HG03432 (cell line): ENCODE data around the gene PLB1.
"Not testable (repeated sequence)": the region's sequence is repeated elsewhere in the genome, so short reads cannot be mapped to it uniquely, and the experiment has no call there.

Experiments used
- ATAC-seq: cut with Tn5 transposase; IDR thresholded peaks from one replicate; pipeline ENCODE4 v1.9.1; 2021; ENCODE audit warnings: mild to moderate bottlenecking, moderate library complexity; ENCODE audit not compliant: unreplicated experiment

Gene PLB1

DNA sequence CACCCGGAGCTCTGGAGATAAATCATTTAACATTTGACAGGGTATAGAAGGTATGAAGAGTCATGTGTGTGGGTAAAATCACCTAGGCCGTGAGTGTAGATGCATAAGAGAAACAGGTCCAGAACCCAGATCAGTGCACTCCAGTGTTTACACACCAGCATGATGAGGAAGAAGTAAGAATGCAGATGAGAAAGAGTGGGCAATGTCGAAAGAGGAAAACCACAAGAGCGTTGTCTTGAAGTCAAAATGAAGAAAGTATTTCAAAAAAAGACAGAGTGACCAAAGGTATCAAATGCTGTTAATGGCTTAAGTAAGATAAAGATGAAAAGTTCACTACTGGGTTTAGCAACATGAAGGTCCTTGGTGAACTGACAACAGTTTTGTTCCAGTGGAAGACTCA is 32.0 kb upstream of the PLB1 start:
- ATAC-seq, result no peak

DNA sequence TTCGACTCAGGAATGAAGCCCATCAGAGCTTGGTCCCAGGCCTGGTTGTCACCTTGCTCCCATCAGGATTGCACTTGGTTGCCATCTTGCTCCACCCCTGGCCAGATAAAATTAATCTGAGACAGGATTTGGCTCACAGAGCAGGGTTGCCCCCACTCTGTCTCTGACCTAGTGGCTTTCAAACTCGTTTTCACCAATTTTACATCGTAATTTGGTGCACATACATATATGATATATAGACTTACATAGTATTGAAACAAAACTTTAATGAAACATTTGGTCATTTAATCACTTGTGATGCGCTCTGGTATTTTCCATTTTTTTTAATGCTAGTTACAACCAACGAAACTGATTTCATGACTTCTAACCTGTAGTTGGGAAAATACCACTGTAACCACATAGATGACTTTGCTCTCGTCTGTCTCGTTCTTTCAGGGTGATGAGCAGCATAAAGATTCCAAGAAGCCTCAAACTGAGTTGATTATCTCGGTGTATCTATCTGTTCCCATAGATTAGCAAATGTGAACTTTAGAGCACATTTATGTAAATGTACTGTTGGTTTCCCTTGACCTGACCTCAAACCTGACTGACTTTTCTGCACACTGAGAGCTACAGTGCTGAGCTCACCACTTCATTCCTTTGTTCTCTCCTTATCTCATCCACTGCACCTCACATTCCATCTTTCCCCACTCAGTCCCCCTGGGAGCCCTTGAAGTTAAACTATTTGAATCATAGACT is 30.5 kb upstream of the PLB1 start:
- no peak for ATAC-seq

DNA sequence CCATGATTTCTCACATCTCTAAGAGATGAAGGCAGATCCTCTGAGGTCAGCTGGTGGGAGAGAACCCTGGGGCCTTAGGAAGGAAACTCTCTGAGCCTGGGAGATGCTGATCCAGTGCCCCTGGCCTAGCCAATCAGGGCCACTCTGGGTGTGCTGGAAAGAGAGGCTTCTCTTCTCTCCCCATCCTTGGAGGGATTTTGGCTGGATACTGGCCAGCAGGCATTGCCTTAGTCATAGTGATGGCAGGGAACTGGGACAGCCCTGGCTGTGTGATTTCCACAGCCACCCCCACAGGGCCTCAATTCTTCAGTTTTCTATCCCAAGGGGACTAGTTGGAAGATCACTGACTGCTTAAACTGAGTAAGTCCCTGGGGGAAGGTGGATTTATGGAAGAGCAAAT is 26.6 kb upstream of the PLB1 start:
- ATAC-seq, result no peak

DNA sequence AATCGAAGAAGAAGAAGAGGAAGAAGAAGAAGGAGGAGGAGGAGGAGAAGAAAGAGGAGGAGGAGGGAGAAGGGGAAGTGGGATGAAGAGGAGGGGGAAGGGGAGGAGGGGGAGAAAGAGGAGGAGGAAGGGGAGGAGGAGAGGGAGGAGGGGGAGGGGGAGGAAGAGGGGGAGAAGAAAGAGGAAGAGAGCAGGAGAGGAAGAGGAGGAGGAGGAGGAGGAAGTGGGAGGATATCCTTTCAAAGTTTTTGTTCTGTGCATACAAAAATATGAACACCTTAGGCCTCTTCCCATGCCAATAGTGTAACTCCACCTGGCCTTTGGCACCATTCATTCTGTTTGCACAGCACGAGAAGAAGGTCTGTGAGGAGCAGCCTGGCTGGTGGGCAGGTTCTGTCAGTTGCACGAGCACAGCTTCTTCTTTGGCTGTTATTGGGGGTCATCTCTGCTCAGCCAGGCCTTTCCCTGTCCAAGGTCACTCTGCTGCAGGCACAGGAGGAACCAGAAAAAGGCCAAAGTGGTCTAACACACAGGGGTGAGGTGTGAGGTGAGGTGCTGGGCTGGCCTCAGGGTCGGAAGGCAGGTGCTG is 25.8 kb upstream of the PLB1 start:
- ATAC-seq, result no peak

DNA sequence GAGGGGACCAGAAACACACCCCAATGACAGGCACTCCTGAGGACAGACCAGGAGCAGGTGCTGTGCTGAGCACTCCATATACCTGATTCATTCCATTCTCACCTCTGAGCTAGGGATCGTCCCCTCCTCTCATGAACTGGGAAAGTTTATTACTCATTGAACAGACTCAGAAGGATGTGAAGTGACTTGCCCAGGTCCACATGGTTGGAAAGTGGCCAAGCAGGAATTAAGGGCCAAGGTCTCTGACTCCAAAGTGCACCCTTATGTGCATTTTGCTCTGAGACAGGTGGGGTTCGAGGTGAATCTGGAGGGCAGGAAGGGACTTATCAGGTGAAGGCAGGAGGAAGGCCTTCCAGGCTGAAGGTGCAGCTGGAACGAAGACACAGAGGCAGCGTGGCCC is 25.1 kb upstream of the PLB1 start:
- no peak for ATAC-seq

DNA sequence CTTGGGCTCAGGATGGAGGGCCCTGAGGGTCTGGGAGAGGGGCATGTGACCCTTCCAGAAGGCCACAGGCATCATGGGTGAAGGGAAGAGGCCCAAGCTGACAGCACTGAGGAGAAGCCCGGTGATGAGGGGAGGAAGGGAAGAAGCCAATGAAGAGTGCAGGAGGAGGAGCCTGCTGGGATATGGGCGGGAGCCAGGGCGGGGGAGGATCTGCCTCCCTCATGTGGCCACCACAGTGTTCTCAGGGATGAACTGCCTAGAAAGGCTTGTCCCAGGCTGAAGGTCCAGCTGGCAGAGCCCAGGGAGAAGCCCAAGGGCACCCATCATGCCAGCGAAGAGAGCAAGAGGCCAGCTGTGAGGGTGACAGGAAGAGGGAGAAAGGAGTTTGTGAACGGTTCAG is 24.6 kb upstream of the PLB1 start:
- ATAC-seq, result no peak

DNA sequence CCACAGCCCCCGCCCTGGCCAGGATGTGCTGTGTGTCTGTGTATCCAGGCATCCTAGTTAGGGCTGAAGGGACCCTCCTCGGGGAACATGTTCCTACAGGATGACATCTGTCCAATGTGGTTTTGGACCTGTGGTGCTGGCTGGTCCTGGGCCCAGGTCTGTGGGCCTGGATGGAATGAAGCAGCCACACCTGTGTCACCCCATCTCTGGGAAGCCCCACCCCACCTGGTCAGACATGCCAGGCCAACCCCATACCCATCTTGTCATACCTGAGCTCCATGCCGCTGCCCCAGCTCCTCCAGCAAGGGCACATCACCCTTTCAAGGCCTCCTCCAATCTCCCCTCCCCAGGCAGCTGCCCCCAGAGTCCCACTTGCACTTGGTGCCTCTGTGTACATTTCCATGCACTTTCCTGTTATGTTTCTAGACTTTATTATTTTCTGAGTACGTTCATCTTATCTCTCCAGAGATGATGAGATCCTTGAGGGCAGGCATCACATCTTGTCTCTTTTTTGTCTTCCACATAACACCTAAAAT is 24.1 kb upstream of the PLB1 start:
- ATAC-seq, result no peak

DNA sequence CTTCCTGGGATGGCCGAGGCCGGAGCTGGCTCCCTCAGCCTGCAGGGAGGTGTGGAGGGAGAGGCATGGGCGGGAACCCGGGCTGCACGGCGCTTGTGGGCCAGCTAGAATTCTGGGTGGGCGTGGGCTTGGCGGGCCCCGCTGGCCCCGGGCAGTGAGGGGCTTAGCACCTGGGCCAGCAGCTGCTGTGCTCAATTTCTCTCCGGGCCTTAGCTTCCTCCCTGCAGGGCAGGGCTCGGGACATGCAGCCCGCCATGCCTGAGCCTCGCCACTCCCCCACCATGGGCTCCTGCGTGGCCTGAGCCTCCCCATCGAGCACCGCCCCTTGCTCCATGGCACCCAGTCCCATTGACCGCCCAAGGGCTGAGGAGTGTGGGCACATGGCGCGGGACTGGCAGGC is 23.2 kb upstream of the PLB1 start:
- ATAC-seq, result not testable (repeated sequence)

DNA sequence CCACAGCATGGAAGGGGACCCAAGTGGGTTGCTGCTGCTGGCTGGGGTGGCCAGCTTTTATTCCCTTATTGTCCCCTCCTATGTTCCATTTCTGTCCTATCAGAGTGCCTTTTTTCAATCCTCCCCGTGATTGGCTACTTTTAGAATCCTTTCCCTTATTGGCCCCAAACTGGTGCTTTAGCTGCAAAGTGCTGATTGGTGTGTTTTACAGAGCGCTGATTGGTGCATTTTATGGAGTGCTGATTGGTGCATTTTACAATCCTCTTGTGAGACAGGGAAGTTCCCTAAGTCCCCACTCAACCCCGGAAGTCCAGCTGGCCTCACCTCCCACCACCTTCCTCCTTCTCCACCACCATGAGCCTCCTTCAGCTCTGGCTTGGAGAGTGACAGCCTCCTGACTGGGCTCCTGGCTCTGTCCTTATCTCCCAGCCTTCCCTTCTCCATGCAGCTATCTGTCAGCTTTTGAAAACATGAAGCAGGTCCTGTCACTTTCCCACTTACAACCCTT is 20.7 kb upstream of the PLB1 start:
- no peak for ATAC-seq

DNA sequence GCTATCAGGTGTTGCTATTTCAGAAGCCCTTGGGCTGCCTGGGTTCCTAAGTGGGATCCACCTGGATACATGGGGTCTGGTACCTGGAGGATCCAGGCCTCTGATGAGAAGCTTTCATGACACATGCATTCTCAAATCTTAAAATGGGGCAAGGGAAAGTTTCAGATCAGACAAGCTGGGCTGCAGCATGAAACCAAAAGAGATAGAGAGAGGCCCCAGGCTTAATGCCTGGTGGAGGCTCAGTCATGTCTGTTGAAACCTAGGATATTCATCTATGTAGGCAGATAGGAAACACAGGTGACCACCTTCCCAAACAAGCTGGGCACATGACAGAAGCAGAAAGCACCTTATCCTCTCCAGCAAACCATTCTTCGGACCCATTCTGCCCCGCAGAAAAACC is 18.8 kb upstream of the PLB1 start:
- no peak for ATAC-seq

DNA sequence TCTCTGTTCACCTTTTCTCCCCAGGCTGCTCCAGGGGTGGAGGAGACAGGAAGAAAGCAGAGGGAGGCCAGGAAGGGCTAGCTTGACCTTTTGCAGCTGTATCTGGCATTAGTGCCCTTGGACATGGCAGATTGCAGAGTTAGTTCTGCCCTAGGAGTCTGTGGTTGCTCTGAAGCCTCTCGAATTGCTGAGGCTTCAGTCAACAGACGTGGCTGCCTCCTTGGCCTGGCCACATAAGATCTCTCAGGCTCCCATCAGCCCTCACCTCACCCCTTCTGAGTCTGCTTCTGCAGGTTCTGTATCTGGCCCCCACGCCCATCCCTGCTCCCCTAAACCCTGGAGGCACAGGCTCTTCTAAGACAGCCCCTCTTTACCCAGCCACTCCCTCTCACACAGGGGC is 18.2 kb upstream of the PLB1 start:
- ATAC-seq, result no peak

DNA sequence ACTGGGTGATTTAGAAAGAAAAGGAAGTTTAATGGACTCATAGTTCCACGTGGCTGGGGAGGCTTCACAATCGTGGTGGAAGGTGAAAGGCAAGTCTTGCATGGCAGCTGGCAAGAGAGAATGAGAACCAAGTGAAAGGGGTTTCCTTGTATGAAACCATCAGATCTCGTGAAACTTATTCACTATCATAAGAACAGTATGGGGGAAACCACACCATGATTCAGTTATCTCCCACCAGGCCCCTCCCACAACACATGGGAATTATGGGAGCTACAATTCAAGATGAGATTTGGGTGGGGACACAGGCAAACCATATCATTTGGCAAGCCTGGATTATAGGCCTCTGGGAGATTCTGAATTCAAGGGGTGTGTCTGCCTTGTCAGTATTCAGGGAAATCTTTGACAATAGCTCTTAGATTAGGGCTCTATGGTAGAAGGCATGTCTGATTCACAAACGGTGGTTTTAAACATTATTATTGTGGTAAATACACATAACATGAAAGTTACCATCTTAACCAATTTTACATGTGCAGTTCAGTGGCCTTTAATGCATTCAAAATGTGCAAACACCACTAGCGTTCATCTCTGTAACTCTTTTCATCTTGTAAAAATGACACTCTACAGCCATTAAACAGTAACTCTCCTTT is 15.3 kb upstream of the PLB1 start:
- ATAC-seq, result no peak

DNA sequence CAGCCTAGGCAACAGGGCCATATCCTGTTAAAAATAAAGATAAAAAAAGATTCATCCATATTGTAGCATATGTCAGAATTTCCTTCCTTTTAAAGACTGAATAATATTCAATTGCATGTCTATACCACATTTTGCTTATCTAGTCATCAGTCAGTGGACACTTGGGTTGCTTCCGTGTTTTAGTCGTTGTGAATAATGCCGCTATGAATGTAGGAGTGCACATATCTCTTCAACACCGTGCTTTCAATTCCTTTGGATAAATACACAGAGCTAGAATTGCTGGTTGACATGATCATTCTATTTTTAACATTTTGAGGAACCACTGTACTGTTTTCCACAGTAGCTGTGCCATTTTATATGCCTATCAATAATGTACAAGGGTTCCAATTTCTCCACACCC is 14.0 kb upstream of the PLB1 start:
- no peak for ATAC-seq

DNA sequence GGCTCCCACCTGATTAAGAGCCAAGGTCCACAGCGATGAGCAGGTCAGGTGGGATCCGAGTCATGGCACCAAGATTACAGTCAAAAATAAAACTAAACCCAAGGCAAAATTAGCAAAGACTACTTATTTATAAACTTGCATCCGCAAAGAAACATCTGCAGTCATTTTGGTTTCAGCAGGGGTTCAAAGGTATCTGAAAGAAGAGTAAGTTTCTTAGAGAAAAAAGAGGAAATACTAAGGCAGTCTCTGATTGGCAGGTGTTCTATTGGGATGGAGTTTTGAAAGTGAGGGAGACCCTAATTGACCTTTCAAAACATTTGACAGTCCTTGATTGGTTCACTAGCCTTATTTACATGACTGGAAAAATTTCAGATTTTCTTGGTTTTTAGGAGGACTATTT is 11.0 kb upstream of the PLB1 start:
- no peak for ATAC-seq

DNA sequence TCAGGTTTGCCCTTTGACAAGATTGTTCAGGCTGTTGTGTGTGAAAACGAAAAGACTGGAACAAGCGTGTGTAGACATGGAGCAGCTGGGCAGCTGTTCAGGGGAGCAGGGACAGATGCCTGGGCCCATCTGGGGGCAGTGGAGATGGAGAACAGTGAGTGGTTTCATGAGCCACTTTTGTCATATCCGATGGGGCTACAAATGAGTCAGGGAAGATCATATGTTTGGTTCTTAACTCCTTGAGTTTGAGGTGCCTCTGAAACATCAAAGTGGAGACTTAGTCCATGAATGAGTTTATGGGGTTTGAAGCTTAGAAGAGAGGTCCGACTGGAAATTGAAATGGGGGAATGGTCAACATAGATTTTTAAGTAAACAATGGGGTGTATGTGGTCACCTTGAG is 9.3 kb upstream of the PLB1 start:
- no peak for ATAC-seq

DNA sequence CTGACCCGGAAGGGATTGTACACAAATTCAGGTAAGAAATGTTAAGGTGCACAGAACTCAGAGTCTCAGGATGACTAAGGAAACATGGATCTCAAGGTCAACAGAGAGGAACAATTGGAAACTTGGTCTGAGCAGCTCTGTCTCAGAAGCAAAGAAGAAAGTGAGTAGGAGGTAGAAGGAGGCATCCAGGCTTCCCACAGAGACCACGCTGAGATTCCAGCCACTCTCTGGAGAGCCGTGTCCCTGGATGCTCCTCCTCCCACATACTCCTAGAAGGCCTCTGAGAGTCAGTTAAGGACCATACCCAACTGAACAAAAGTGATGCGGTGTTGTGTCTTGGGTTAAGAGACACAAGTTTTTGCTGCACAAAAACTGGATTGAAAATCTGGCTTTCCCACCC is 8.6 kb upstream of the PLB1 start:
- ATAC-seq, result no peak

DNA sequence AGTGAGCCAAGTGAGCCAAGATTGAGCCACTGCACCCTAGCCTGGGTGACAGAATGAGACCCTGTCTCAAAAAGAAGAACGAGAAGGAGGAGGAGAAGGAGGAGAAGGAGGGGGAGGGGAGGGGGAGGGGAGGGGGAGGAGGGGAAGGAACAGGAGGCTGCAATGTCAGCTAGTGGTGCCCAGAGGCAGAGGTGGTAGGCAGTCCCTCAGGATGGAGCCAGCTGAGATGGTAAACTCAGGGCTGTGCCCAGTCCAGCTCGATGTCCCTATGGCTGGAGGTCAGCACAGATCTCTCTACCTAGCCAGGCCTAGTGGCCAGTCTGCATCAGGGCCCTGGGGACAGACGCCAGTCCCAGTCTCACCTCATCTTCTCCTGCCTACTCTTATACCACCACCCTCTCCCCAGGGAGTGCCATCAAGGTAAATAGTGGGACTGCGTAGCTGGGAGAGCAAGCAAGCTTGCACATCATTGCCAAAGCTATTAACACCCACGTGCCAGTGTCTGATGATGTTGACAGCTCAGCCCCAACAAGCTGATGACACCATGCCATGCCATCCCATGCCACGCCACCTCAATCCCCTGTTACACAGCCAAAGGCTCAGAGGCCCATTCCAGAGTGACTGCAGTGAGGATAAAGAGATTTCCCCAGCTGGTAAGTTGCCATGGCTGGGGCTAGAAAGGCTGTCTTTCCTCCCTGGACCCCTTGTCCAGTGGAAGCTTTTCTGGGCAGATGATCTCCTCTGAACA is 7.6 kb upstream of the PLB1 start:
- ATAC-seq, result no peak

DNA sequence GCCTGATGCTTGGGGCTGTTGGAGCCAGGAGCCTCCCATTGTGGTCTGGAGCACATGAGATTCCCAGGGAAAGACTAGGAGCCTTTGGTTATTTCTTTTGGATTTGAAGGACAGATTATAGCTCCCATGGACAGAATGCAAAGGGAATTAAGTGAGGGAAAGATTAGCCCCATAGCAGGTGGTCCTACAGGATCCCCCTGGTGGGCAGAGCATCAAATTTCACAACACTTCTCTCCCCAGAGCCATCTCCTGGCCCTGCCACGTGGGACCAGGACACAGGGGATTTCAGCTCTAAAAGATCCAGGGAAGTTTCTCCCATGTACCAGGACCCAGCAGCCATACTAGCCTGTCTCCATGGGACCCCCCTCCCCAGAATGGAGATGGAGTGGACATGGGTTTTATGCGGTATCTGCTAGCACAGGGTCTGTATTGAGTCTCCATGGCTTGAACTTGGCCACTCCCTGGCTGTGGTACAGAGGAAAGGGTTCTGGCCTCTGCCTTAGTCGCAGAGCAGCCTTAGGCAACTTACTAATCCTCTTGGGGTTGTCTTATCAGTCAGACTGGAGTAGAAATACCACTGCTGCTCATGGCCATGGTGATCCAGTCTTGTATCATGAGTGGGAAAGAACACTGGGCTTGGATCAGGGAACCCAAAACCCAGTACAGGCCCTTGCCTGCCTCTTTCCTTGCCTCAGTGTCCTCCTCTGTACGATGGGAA is 6.8 kb upstream of the PLB1 start:
- no peak for ATAC-seq

DNA sequence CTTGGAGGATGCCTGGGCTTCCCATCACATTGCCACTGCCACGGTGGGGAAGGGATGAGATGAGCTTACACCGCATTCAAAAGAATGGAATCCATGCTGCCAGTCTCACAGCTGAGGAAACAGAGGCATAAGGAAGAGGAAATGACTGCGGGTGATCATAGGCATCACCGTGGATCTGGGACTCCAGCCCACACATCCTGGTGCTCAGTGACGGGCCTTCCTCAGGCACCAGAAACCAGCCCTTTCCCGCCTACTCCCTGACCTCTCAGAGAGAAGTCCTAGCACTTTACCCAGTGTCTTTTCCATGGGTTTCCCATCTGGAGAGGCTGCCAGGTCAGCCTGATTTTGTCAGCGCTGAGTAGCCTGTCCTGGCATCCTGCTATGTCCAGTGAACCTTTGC is 5.3 kb upstream of the PLB1 start:
- ATAC-seq, result no peak

DNA sequence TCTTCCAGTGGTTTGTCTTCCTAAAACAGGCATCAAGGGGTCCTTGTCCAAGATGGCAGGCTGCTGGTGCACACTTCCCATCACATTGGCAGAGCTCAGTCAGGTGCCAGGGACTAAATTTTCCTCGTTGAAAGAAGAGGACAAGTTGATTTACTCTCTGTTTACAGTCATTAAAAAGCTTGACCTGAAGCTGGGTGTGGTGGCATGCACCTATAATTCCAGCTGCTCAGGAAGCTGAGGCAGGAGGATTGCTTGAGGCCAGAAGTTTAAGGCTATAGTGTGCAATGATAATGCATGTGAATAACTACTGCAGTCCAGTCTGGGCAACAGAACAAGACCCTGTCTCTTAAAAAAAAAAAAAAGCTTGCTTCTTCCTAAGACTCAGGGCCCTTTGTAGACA is 3.6 kb upstream of the PLB1 start:
- no peak for ATAC-seq

DNA sequence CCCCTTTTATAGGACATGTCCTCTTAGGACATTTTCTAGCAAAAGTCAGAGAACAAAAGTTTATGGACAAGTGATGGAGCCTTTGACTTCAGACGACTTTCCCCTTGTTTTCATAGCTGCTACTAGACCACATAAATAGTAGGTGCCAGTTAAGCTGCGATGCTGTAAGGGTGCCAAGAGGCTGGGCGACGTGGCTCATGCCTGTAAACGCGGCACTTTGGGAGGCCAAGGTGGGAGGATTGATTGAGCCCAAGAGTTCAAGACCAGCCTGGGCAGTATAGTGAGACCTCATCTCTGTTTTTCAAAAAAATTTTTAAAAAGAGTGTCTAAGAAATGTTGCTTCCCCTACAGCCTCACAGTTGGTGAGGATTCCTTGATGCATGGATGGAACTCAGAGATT is 2.2 kb upstream of the PLB1 start:
- no peak for ATAC-seq
